ENCODE data around the gene ACMSD.

GRCh38 chr2:134866498-134867099 lies 28.2 kb downstream of the ACMSD start:
- TF ChIP-seq POLR2A (IDR thresholded peaks at IDR 0.05; ENCODE audit: low read depth, low read length), result no peak
- TF ChIP-seq POLR2AphosphoS5 (IDR thresholded peaks at IDR 0.05; ENCODE audit: low read depth, low read length), result no peak
- TF ChIP-seq TAF1 (IDR thresholded peaks at IDR 0.05; ENCODE audit: low read depth, low read length), result no peak
- no peak for TF ChIP-seq SPI1 (IDR thresholded peaks at IDR 0.05; ENCODE audit: low read depth, low read length)

All from GM12891 (cell line).